Spleen (tissue), 7 donors: ENCODE measurements around the gene DNER.

Experiments used
- POLR2A ChIP-seq, 3 donors: fragments of 450-650 bp; IDR thresholded peaks; one replicate each; pipeline ENCODE4 v1.5.1; 2017; ENCODE audit warnings: antibody characterized with exemption in 3 of 3, mild to moderate bottlenecking in 1 of 3
- TF ChIP-seq, protein P1 (sequence below), 11 experiments: fragments of 200-600 bp in 7 of 11; fragments of 450-650 bp in 4 of 11; sonication (generic) in 4 of 11; IDR thresholded peaks in 8 of 11; conservative IDR thresholded peaks in 3 of 11; 1 replicate in 7 of 11; 2 replicates in 4 of 11; pipeline versions ENCODE4 v1.4.0 to v1.8.0; 2016 to 2021; ENCODE audit warnings: antibody characterized with exemption in 11 of 11, inconsistent platforms in 4 of 11, mild to moderate bottlenecking in 1 of 11
- donor health status: DM: no; HTN: no; CAD: no; lungs with moderate emphysema.
- donor health status: DM: no; HTN: no; CAD: no.
- donor health status: DM: no; HTN: no; CAD: no.

DNA sequence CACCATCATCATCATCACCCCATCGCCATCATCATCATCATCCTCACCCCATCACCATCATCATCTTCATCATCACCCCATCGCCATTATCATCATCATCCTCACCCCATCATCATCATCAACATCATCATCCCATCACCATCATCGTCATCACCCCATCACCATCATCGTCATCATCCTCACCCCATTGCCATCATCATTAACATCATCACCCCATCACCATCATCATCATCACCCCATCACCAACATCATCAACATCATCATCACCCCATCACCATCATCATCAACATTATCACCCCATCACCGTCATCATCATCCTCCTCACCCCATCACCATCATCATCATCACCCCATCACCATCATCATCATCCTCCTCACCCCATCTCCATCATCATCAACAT, 151.0 kb downstream of the DNER start:
- TF ChIP-seq, protein P1, sequence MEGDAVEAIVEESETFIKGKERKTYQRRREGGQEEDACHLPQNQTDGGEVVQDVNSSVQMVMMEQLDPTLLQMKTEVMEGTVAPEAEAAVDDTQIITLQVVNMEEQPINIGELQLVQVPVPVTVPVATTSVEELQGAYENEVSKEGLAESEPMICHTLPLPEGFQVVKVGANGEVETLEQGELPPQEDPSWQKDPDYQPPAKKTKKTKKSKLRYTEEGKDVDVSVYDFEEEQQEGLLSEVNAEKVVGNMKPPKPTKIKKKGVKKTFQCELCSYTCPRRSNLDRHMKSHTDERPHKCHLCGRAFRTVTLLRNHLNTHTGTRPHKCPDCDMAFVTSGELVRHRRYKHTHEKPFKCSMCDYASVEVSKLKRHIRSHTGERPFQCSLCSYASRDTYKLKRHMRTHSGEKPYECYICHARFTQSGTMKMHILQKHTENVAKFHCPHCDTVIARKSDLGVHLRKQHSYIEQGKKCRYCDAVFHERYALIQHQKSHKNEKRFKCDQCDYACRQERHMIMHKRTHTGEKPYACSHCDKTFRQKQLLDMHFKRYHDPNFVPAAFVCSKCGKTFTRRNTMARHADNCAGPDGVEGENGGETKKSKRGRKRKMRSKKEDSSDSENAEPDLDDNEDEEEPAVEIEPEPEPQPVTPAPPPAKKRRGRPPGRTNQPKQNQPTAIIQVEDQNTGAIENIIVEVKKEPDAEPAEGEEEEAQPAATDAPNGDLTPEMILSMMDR (IDR thresholded peaks at IDR 0.05 in 8 of 11, conservative IDR thresholded peaks at IDR 0.05 in 3 of 11) = no peak
- TF ChIP-seq POLR2A (IDR thresholded peaks at IDR 0.05) = no peak
